CD14-positive monocyte (primary cell): ENCODE data around the gene DYNLL1. TPM values are rescaled to one million over a fixed set of nuclear protein-coding genes. Genes with fewer than 3 reads are reported as not detected.

Experiments used
- DNase-seq, 3 donors: peaks; one replicate each; pipeline ENCODE4 v3.0.0-alpha.2; 2011 to 2022
- H2AFZ ChIP-seq: 2 replicates; pipeline ENCODE4 v1.6.0; 2012; ENCODE audit warnings: mild to moderate bottlenecking, low read depth, low read length, inconsistent platforms; ENCODE audit not compliant: insufficient read depth, poor library complexity, severe bottlenecking
- H3K27ac ChIP-seq, 2 donors: 1 replicate in 1 of 2; 2 replicates in 1 of 2; pipeline ENCODE4 v1.5.1; 2012 to 2013; ENCODE audit warnings: low read length in 2 of 2, control low read depth in 1 of 2, inconsistent platforms in 1 of 2, low read depth in 1 of 2, mild to moderate bottlenecking in 1 of 2
- H3K27me3 ChIP-seq, 2 donors: one replicate each; pipeline versions ENCODE4 v1.6.0 to v1.6.1; 2011 to 2013; ENCODE audit warnings: low read length in 2 of 2; ENCODE audit not compliant: control insufficient read depth in 2 of 2, insufficient read depth in 2 of 2
- H3K36me3 ChIP-seq, 2 donors: replicated peaks in 1 of 2; 1 replicate in 1 of 2; 2 replicates in 1 of 2; pipeline versions ENCODE4 v1.5.1 to v1.6.1; 2012 to 2013; ENCODE audit warnings: low read length in 2 of 2, control low read depth in 1 of 2, inconsistent platforms in 1 of 2, mild to moderate bottlenecking in 1 of 2; ENCODE audit not compliant: insufficient read depth in 2 of 2, control insufficient read depth in 1 of 2
- H3K4me1 ChIP-seq, 2 donors: 1 replicate in 1 of 2; 2 replicates in 1 of 2; pipeline versions ENCODE4 v1.5.1 to v1.6.1; 2012 to 2013; ENCODE audit warnings: low read length in 2 of 2, control low read depth in 1 of 2, inconsistent platforms in 1 of 2, mild to moderate bottlenecking in 1 of 2, moderate library complexity in 1 of 2; ENCODE audit not compliant: insufficient read depth in 2 of 2, control insufficient read depth in 1 of 2
- H3K4me2 ChIP-seq: replicated peaks from 2 replicates; pipeline ENCODE3; 2012; ENCODE audit warnings: low read length, moderate library complexity, mild to moderate bottlenecking; ENCODE audit not compliant: poor library complexity, severe bottlenecking; ENCODE audit errors: extremely low read depth
- H3K4me3 ChIP-seq, 3 experiments: fragments of 200-600 bp in 1 of 3; sonication (generic) in 1 of 3; replicated peaks in 1 of 3; 1 replicate in 2 of 3; 2 replicates in 1 of 3; pipeline ENCODE4 v1.5.1; 2011 to 2013; ENCODE audit warnings: low read length in 3 of 3, mild to moderate bottlenecking in 3 of 3, control low read depth in 2 of 3, low read depth in 2 of 3, inconsistent platforms in 1 of 3, moderate library complexity in 1 of 3
- H3K79me2 ChIP-seq: 2 replicates; pipeline ENCODE4 v1.6.0; 2012; ENCODE audit warnings: mild to moderate bottlenecking, control low read depth, inconsistent platforms, low read length, moderate library complexity; ENCODE audit not compliant: insufficient read depth
- H3K9ac ChIP-seq: 2 replicates; pipeline ENCODE4 v1.6.0; 2017; ENCODE audit warnings: low read length, mild to moderate bottlenecking; ENCODE audit not compliant: insufficient read depth, poor library complexity, severe bottlenecking
- H3K9me3 ChIP-seq, 2 donors: replicated peaks in 1 of 2; 1 replicate in 1 of 2; 2 replicates in 1 of 2; pipeline versions ENCODE4 v1.5.1 to v1.6.1; 2012 to 2013; ENCODE audit warnings: low read length in 2 of 2, control low read depth in 1 of 2; ENCODE audit not compliant: control insufficient read depth in 1 of 2, insufficient read depth in 1 of 2
- H4K20me1 ChIP-seq: 2 replicates; pipeline ENCODE4 v1.6.0; 2012; ENCODE audit warnings: mild to moderate bottlenecking, low read length, control low read depth, moderate library complexity; ENCODE audit not compliant: insufficient read depth
- H3K27ac Mint-ChIP-seq, 7 donors: one replicate each; pipeline ENCODE4 v1.8.0; 2020; ENCODE audit warnings: mild to moderate bottlenecking in 7 of 7, mixed read lengths in 7 of 7, moderate library complexity in 6 of 7, inconsistent platforms in 2 of 7
- H3K27me3 Mint-ChIP-seq, 3 donors: one replicate each; pipeline ENCODE4 v1.8.0; 2021 to 2022; ENCODE audit warnings: low read depth in 3 of 3, mild to moderate bottlenecking in 3 of 3, mixed read lengths in 3 of 3, moderate library complexity in 3 of 3, inconsistent platforms in 1 of 3
- H3K36me3 Mint-ChIP-seq, 2 donors: one replicate each; pipeline ENCODE4 v1.8.0; 2020; ENCODE audit warnings: mixed read lengths in 2 of 2, inconsistent platforms in 1 of 2, mild to moderate bottlenecking in 1 of 2
- H3K4me1 Mint-ChIP-seq: one replicate; pipeline ENCODE4 v1.8.0; 2020; ENCODE audit warnings: mild to moderate bottlenecking, mixed read lengths
- H3K4me3 Mint-ChIP-seq, 2 donors: one replicate each; pipeline ENCODE4 v1.8.0; 2020; ENCODE audit warnings: mild to moderate bottlenecking in 2 of 2, mixed read lengths in 2 of 2, moderate library complexity in 1 of 2
- H3K9me3 Mint-ChIP-seq, 7 donors: one replicate each; pipeline ENCODE4 v1.8.0; 2020 to 2022; ENCODE audit warnings: mixed read lengths in 7 of 7, mild to moderate bottlenecking in 6 of 7, moderate library complexity in 6 of 7, inconsistent platforms in 2 of 7
- WGBS: methylation state at CpG from one replicate; pipeline ENCODE4 v1.1.5; 2013; ENCODE audit warnings: missing lambda C conversion rate; ENCODE audit not compliant: insufficient coverage; 5-methylcytosine and 5-hydroxymethylcytosine counted together
- intact Hi-C, 2 donors: fragments of 100-400 bp; cut with micrococcal nuclease; formaldehyde crosslinking; loops; one replicate each; pipeline versions ENCODE4 v1.15.0 to v1.15.1; 2023
- polyA plus RNA-seq, 3 donors: library from polyadenylated mRNA; depleted of rRNA in 1 of 3; unstranded in 2 of 3; stranded (reverse) in 1 of 3; fragments of 300-500 nt in 2 of 3; fragments of >200 nt in 1 of 3; fragmentation: Illumina TruSeq in 2 of 3; gene quantifications; 1 replicate in 2 of 3; 2 replicates in 1 of 3; pipeline ENCODE4 v1.2.3, GENCODE V29; 2012 to 2021
- TF ChIP-seq, protein P1 (sequence below): fragments of 200-600 bp; IDR thresholded peaks from one replicate; pipeline ENCODE4 v1.8.0; 2022; ENCODE audit warnings: antibody characterized with exemption, mild to moderate bottlenecking

The DYNLL1 gene
- polyA plus RNA-seq, 3 donors: 184 to 504 (median 486) TPM

DNA sequence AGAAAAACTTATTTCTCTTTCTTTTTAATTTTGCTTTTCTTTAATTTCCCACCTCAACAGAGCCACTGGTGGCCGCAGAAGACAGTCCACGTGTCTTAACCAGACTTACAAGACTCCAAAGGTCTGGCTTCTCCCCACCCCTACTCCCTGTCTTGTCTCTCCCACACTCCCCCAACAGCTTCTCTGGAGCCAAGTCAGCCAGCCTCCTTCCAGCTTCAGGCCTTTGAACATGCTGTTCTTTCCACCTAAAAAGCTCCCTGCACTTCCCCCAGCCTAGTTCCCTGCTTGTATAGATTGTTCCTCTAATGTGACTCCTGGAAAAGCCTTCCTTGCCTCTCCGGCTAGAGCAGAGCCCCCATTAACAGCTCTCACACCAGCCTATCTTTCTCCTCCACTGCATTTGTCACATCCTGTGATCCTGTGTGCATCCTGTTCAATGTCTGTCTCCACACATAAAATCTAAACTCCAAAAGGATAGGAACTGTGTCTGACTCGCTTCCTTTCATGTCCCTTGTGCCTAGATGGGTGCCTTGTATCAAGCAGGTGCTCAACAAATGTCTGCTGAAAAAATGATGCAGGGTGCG lies 7.8 kb upstream of the DYNLL1 start:
- Mint-ChIP-seq H3K27me3 (peaks cover 0 to 2% (median 1%) of the 10 kb centered on the region in 3 donors), H3K36me3 (no peaks in the 10 kb centered on the region), H3K4me3 (no peak overlapping the region), H3K27ac (no peak overlapping the region), H3K4me1 (peaks cover 12% of the 10 kb centered on the region), H3K9me3 (no peaks in the 10 kb centered on the region)
- intact Hi-C loops: no loop called here
- Histone ChIP-seq H3K9me3 (no peaks in the 10 kb centered on the region), H3K27ac (no peak overlapping the region), H3K9ac (no peak overlapping the region), H3K36me3 (no peaks in the 10 kb centered on the region), H2AFZ (no peak overlapping the region), H4K20me1 (no peaks in the 10 kb centered on the region), H3K27me3 (no peaks in the 10 kb centered on the region), H3K4me1 (peaks cover 0 to 2% of the 10 kb centered on the region in 2 donors), H3K4me2 (no peak overlapping the region), H3K4me3 (no peak overlapping the region), H3K79me2 (no peaks in the 10 kb centered on the region)
- no peak for DNase-seq
- TF ChIP-seq, protein P1, sequence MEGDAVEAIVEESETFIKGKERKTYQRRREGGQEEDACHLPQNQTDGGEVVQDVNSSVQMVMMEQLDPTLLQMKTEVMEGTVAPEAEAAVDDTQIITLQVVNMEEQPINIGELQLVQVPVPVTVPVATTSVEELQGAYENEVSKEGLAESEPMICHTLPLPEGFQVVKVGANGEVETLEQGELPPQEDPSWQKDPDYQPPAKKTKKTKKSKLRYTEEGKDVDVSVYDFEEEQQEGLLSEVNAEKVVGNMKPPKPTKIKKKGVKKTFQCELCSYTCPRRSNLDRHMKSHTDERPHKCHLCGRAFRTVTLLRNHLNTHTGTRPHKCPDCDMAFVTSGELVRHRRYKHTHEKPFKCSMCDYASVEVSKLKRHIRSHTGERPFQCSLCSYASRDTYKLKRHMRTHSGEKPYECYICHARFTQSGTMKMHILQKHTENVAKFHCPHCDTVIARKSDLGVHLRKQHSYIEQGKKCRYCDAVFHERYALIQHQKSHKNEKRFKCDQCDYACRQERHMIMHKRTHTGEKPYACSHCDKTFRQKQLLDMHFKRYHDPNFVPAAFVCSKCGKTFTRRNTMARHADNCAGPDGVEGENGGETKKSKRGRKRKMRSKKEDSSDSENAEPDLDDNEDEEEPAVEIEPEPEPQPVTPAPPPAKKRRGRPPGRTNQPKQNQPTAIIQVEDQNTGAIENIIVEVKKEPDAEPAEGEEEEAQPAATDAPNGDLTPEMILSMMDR: no peak
- WGBS: 76% methylated on average over 5 of the region's 5 CpGs

DNA sequence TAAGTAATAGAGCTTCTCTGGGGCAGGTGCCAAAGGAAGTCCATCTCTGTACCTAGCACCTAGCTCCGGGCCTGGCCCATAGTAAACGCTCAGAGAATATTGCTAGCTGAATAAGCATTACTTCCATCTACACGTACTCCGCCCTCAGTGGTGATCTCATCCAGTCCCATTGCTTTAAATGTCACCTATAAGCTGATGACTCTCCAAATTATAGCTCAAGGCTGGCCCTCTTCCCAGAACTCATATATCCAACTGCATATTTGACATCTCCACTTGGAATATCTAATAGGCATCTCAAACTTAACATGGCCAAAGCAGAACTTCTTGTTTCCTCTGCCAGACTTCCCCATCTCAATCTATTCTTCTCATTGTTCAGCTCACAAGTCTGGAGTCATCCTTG lies 6.9 kb upstream of the DYNLL1 start:
- H3K27ac ChIP-seq: no peak overlapping the region
- Mint-ChIP-seq H3K27me3 (peaks cover 0 to 2% (median 1%) of the 10 kb centered on the region in 3 donors), H3K36me3 (no peaks in the 10 kb centered on the region), H3K27ac (peak overlapping the region in 1 of 7 donors; percentile 67), H3K9me3 (no peaks in the 10 kb centered on the region), H3K4me1 (peaks cover 3% of the 10 kb centered on the region), H3K4me3 (no peak overlapping the region)
- no peaks in the 10 kb centered on the region for H3K79me2 ChIP-seq
- intact Hi-C loops: no loop called here
- H3K9ac ChIP-seq: no peak overlapping the region
- no peak overlapping the region for H2AFZ ChIP-seq
- no peaks in the 10 kb centered on the region for H3K4me1 ChIP-seq
- no peaks in the 10 kb centered on the region for H3K27me3 ChIP-seq
- no peak overlapping the region for H3K4me3 ChIP-seq
- no peaks in the 10 kb centered on the region for H3K9me3 ChIP-seq
- H3K4me2 ChIP-seq: no peak overlapping the region
- H3K36me3 ChIP-seq: no peaks in the 10 kb centered on the region
- no peak for DNase-seq
- no peaks in the 10 kb centered on the region for H4K20me1 ChIP-seq
- 93% methylated on average over 4 of the region's 4 CpGs for WGBS
- TF ChIP-seq, protein P1: no peak
